AG04449 (cell line): ENCODE data around the gene RAD51B.
"Not testable (repeated sequence)": the region's sequence is repeated elsewhere in the genome, so short reads cannot be mapped to it uniquely, and the experiment has no call there.

Experiments
- CTCF ChIA-PET: fragments of 350-600 bp; formaldehyde crosslinking; extraction: SDS; loops from one replicate; lab custom pipeline; 2021; ENCODE audit warnings: antibody characterized with exemption; lab: Yijun Ruan, JAX
- POLR2A ChIA-PET: fragments of 400-600, 350-600 bp; formaldehyde crosslinking; extraction: SDS; loops from one replicate; lab custom pipeline; 2020; ENCODE audit warnings: antibody characterized with exemption, inconsistent platforms; lab: Yijun Ruan, JAX
- DNase-seq: peaks from one replicate; pipeline ENCODE4 v3.0.0-alpha.2; 2010; ENCODE audit warnings: low read depth, low spot score
- H3K4me3 ChIP-seq: 2 replicates; pipeline ENCODE4 v1.5.1; 2011; ENCODE audit warnings: low read depth, mild to moderate bottlenecking, control low read depth, low read length
- TF ChIP-seq, protein P1 (sequence below): IDR thresholded peaks from one replicate; pipeline ENCODE4 v1.5.1; 2011; ENCODE audit warnings: mild to moderate bottlenecking, moderate library complexity, low read length, control low read depth, inconsistent platforms; ENCODE audit not compliant: insufficient read depth; ENCODE audit errors: missing control alignments

RAD51B gene

DNA sequence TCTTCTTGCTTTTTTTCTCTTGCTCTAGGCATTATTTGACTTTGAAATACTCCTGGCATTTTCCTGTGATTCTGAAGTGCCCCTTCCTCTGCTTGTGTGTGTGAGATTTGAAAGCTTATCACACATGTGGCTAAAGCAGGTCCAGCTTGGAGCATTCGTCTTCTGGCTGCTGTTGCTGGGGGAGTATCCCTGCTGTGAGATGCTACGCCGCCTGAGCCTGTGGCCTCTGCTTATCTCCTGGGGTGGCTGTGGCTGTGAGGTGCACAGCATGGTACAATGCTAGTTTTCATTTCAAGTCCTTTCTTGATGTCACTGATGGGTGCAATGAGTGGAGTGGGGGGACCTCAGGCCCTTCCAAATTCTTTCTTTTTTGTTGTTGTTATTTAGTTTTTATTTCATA, 601.5 kb downstream of the RAD51B start:
- no peak overlapping the region for H3K4me3 ChIP-seq
- POLR2A ChIA-PET: no interaction called here
- TF ChIP-seq, protein P1, sequence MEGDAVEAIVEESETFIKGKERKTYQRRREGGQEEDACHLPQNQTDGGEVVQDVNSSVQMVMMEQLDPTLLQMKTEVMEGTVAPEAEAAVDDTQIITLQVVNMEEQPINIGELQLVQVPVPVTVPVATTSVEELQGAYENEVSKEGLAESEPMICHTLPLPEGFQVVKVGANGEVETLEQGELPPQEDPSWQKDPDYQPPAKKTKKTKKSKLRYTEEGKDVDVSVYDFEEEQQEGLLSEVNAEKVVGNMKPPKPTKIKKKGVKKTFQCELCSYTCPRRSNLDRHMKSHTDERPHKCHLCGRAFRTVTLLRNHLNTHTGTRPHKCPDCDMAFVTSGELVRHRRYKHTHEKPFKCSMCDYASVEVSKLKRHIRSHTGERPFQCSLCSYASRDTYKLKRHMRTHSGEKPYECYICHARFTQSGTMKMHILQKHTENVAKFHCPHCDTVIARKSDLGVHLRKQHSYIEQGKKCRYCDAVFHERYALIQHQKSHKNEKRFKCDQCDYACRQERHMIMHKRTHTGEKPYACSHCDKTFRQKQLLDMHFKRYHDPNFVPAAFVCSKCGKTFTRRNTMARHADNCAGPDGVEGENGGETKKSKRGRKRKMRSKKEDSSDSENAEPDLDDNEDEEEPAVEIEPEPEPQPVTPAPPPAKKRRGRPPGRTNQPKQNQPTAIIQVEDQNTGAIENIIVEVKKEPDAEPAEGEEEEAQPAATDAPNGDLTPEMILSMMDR: no peak
- CTCF ChIA-PET: no interaction called here
- no peak for DNase-seq

DNA sequence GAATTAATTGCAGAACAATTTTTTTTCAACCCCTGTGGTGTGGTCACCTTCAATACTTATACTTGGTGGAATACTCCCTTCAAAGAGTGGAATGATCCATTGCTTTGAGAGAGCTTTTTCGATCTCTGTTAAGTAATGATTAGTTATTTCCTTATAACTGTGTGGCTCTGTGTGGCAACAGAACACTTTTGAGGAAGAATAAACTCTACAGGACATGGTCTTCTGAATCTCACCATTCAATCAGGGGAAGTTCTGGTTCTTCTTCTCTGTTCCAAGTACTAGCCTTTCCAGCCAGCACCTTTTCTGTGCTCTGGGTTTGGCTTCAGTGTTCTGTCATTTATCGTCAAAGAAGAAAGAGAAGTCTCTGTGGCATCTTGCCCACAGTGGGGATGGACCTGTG, 604.1 kb downstream of the RAD51B start:
- H3K4me3 ChIP-seq: no peak overlapping the region
- TF ChIP-seq, protein P1: no peak
- DNase-seq: no peak
- ChIA-PET POLR2A (no interaction called here), CTCF (no interaction called here)

DNA sequence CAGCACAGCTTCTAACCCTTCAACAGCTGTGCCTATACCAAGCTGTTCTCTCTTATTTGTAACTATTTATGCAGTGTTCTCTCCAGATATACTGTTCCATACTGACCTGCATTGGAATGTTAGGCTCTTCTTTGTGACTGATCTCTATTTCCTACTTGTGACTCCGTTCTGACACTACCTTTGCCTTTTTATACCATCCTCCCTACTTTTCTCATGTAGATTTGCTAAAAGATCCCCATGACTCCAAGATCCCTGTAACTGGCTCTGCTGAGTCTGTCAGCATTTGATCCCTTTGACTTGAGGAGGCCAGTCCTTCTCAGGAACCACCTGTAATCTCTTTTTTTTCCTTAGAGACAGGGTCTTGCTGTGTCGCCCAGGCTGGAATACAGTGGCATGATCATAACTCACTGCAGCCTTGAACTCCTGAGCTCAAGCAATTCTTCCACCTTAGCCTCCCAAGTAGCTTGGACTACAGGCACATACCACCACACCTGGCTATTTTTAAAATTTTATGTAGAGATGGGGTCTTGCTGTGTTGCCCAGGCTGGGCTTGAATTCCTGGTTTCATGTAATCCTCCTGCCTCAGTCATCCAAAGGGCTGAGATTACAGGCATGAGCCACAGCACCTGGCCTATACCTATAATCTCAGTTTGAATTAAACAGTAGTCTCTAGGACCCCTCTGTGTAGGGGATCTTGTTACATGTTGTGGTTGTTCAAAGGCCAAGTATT, 605.0 kb downstream of the RAD51B start:
- POLR2A ChIA-PET: no interaction called here
- CTCF ChIA-PET: no interaction called here
- no peak overlapping the region for H3K4me3 ChIP-seq
- TF ChIP-seq, protein P1: no peak
- DNase-seq: no peak

DNA sequence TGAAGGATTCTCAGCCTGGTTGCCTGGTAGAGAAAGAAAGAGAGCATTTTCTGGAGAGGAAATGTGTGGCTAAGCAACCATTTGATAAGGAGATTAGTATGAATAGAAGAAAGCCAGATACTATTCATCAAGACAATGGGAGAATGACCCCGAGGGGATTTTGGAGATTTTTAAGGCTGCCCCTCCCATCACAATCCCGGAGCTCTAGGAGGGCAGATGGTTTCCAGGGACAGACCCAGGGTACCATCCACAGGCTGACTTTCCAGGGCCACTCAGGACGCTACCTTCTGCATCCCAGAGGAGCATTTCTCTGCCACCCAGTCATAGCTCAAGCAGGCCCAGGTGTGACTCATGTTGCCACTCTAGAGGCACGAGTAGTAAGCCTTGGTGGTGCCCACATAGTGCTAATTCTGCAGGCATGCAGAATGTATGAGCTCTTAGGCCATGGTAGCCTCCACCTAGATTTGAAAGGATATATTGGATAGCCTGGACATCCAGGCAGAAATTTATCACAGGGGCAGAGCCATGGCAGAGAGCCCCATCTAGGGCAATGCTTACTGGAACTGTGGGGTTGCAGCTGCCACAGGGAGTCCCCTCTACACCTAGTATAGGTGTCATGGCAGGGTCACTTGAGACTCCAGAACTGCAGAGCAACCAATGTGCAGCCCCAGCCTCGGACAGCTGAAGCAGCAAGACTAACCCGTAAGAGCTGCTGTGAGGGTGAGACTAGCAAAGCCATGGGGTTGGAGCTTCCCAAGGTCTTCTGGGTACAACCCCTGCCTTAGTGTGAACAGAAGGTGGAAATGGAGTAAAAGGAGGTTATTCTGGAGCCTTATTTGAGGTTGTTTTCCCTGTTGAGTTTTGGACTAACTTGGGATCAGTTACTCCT, 607.3 kb downstream of the RAD51B start:
- no peak overlapping the region for H3K4me3 ChIP-seq
- TF ChIP-seq, protein P1: no peak
- POLR2A ChIA-PET: no interaction called here
- CTCF ChIA-PET: interaction anchor here (1.2 kb wide), 2 partner anchors 8 to 32 kb away, joined by 3 read pairs; no protein-coding TSS in a partner anchor
- DNase-seq: no peak

DNA sequence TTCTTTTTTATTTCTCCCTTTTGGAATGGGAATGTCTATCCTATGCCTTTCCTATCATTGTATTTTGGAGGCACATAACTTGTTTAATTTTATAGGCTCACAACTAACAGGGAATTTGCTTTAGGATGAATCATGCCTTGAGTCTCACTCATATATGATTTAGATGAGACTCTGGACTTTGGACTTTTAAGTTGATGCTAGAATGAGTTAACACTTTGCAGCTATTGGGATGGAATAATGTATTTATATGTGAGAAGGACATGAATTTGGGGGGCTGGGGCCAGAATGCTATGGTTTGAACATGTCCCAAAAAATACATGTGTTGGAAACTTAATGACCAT, 607.9 kb downstream of the RAD51B start:
- TF ChIP-seq, protein P1: no peak
- ChIA-PET POLR2A (no interaction called here), CTCF (interaction anchor here (1.2 kb wide), 1 partner anchor 8 kb away, joined by 3 read pairs; no protein-coding TSS in a partner anchor)
- DNase-seq: no peak
- H3K4me3 ChIP-seq: no peak overlapping the region

DNA sequence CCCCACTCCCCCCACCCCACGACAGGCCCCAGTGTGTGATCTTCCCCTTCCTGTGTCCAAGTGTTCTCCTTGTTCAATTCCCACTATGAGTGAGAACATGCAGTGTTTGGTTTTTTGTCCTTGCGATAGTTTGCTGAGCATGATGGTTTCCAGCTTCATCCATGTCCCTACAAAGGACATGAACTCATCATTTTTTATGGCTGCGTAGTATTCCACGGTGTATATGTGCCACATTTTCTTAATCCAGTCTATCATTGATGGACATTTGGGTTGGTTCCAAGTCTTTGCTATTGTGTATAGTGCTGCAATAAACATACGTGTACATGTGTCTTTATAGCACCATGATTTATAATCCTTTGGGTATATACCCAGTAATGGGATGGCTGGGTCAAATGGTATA, 609.3 kb downstream of the RAD51B start:
- DNase-seq, POLR2A ChIA-PET, H3K4me3 ChIP-seq, CTCF ChIA-PET: not testable (repeated sequence)

DNA sequence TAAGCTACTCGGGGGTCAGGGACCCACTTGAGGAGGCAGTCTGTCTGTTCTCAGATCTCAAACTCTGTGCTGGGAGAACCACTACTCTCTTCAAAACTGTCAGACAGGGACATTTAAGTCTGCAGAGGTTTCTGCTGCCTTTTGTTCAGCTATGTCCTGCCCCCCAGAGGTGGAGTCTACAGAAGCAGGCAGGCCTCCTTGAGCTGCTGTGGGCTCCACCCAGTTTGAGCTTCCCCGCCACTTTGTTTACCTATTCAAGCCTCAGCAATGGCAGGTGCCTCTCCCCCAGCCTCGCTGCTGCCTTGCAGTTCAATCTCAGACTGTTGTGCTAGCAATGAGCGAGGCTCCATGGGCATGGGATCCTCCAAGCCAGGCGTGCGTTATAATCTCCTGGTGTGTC, 614.6 kb downstream of the RAD51B start:
- H3K4me3 ChIP-seq, POLR2A ChIA-PET, DNase-seq: not testable (repeated sequence)
- CTCF ChIA-PET: interaction anchor here (0.9 kb wide), 1 partner anchor 17 kb away, joined by 3 read pairs; no protein-coding TSS in a partner anchor

DNA sequence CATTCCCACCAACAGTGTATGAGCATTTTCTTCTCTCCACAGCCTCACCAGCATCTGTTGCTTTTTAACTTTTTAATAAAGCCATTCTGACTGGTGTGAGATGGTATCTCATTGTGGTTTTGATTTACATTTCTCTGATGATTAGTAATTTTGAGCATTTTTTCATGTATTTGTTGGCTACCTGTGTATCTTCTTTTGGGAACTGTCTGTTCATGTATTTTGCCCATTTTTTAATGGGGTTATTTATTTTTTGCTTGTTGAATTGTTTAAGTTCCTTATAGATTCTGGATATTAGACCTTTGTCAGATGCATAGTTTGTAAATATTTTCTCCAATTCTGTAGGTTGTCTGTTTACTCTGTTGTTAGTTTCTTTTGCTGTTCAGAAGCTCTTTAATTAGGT, 616.1 kb downstream of the RAD51B start:
- CTCF ChIA-PET, H3K4me3 ChIP-seq, POLR2A ChIA-PET, DNase-seq: not testable (repeated sequence)
